Measurements from ENCODE around the gene OPCML. TPM values are rescaled to one million over a fixed set of nuclear protein-coding genes. Genes with fewer than 3 reads are reported as not detected.

Gene OPCML
- total RNA-seq, 2 donors from 2014 or later = 0.34 TPM; not detected in 1

GRCh38 chr11:133384731-133385130 lies 147.6 kb downstream of the OPCML start:
- H3K4me3 ChIP-seq = no peak overlapping the region
- intact Hi-C loops (cut with DNase I) = no loop called here
- H3K9me3 ChIP-seq = no peaks in the 10 kb centered on the region
- H3K27me3 ChIP-seq (replicated peaks; ENCODE audit: insufficient read depth) = no peaks in the 10 kb centered on the region
- DNase-seq (ENCODE audit: low spot score) = no peak
- H3K36me3 ChIP-seq = no peaks in the 10 kb centered on the region
- TF ChIP-seq CTCF (IDR thresholded peaks at IDR 0.05) = no peak
- TF ChIP-seq POLR2AphosphoS5 (IDR thresholded peaks at IDR 0.05) = no peak
- TF ChIP-seq POLR2A (IDR thresholded peaks at IDR 0.05) = no peak
- H3K4me1 ChIP-seq (replicated peaks) = peaks cover 19% of the 10 kb centered on the region
- no peak overlapping the region for H3K27ac ChIP-seq
- 96% methylated on average over 6 of the region's 6 CpGs for WGBS

GRCh38 chr11:133383689-133384088 lies 148.6 kb downstream of the OPCML start:
- DNase-seq (ENCODE audit: low spot score) = peak; percentile 47
- H3K27ac ChIP-seq = no peak overlapping the region
- TF ChIP-seq POLR2A (IDR thresholded peaks at IDR 0.05) (no peak), POLR2AphosphoS5 (IDR thresholded peaks at IDR 0.05) (peak; percentile 77), CTCF (IDR thresholded peaks at IDR 0.05) (no peak)
- no peaks in the 10 kb centered on the region for H3K9me3 ChIP-seq
- H3K4me1 ChIP-seq (replicated peaks) = peaks cover 19% of the 10 kb centered on the region
- H3K36me3 ChIP-seq = no peaks in the 10 kb centered on the region
- H3K27me3 ChIP-seq (replicated peaks; ENCODE audit: insufficient read depth) = no peaks in the 10 kb centered on the region
- no peak overlapping the region for H3K4me3 ChIP-seq
- WGBS = 16% methylated on average over 4 of the region's 4 CpGs
- intact Hi-C loops (cut with DNase I) = no loop called here

- H3K27ac ChIP-seq = peak overlapping the region in 1 of 2 donors; percentile 54
- no peak overlapping the region for H3K4me3 ChIP-seq
- TF ChIP-seq POLR2A (IDR thresholded peaks at IDR 0.05) (no peak), POLR2AphosphoS5 (IDR thresholded peaks at IDR 0.05) (no peak), CTCF (IDR thresholded peaks at IDR 0.05) (no peak)
- H3K27me3 ChIP-seq (replicated peaks; ENCODE audit: insufficient read depth) = no peaks in the 10 kb centered on the region
- H3K9me3 ChIP-seq = no peaks in the 10 kb centered on the region
- peaks cover 19% of the 10 kb centered on the region for H3K4me1 ChIP-seq (replicated peaks)
- intact Hi-C loops (cut with DNase I) = no loop called here
- H3K36me3 ChIP-seq = no peaks in the 10 kb centered on the region
- DNase-seq (ENCODE audit: low spot score) = no peak
- 31% methylated on average over 8 of the region's 8 CpGs for WGBS
Measured at GRCh38 chr11:133383201-133383600, 149.1 kb downstream of the OPCML start.

- TF ChIP-seq POLR2A (IDR thresholded peaks at IDR 0.05) (no peak), CTCF (IDR thresholded peaks at IDR 0.05) (no peak), POLR2AphosphoS5 (IDR thresholded peaks at IDR 0.05) (no peak)
- WGBS = 16% methylated on average over 12 of the region's 12 CpGs
- no peaks in the 10 kb centered on the region for H3K36me3 ChIP-seq
- no peak overlapping the region for H3K4me3 ChIP-seq
- no peaks in the 10 kb centered on the region for H3K27me3 ChIP-seq (replicated peaks; ENCODE audit: insufficient read depth)
- DNase-seq (ENCODE audit: low spot score) = peak; percentile 51
- H3K4me1 ChIP-seq (replicated peaks) = peaks cover 19% of the 10 kb centered on the region
- H3K27ac ChIP-seq = peak overlapping the region in 1 of 2 donors; percentile 54
- H3K9me3 ChIP-seq = no peaks in the 10 kb centered on the region
- intact Hi-C loops (cut with DNase I) = no loop called here
Measured at GRCh38 chr11:133382131-133382812, 150.0 kb downstream of the OPCML start.

GRCh38 chr11:133381761-133382130 lies 150.6 kb downstream of the OPCML start:
- no peaks in the 10 kb centered on the region for H3K9me3 ChIP-seq
- 49% methylated on average over 3 of the region's 3 CpGs for WGBS
- H3K4me3 ChIP-seq = no peak overlapping the region
- no peak for DNase-seq (ENCODE audit: low spot score)
- H3K4me1 ChIP-seq (replicated peaks) = peaks cover 19% of the 10 kb centered on the region
- no peaks in the 10 kb centered on the region for H3K27me3 ChIP-seq (replicated peaks; ENCODE audit: insufficient read depth)
- TF ChIP-seq POLR2A (IDR thresholded peaks at IDR 0.05) (no peak), POLR2AphosphoS5 (IDR thresholded peaks at IDR 0.05) (no peak), CTCF (IDR thresholded peaks at IDR 0.05) (no peak)
- peak overlapping the region in 1 of 2 donors; percentile 54 for H3K27ac ChIP-seq
- H3K36me3 ChIP-seq = no peaks in the 10 kb centered on the region
- intact Hi-C loops (cut with DNase I) = no loop called here

Data from prostate gland (tissue), 2 donors.